Activated CD4-positive, alpha-beta T cell treated with anti-CD3 and anti-CD28 coated beads for 4 hours (primary cell): ENCODE data around the gene OCEL1.
A peak's percentile ranks its signal among the peaks of the same experiment; 100 is the strongest.
"Not testable (repeated sequence)": the region's sequence is repeated elsewhere in the genome, so short reads cannot be mapped to it uniquely, and the experiment has no call there.

Experiments
- DNase-seq, 2 donors: peaks; one replicate each; pipeline ENCODE4 v3.0.0-alpha.2; 2020

OCEL1 gene

DNA sequence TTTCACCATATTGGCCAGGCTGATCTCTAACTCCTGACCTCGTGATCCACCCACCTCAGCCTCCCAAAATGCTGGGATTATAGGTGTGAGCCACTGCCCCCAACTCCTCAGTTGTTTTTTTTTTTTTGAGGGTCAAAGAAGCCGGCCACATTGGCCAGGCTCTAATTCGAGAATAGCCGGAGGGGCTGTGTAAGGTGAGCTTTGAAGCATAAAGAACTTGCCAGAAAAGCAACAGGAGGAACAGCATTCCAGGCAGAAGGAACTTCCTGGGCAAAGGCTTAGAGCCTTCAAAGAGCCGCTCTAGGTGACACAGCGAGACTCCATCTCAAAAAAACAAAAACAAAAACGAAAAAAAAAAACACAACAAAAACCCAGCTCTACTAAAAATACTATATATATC lies 40.0 kb downstream of the OCEL1 start:
- DNase-seq, result no peak

DNA sequence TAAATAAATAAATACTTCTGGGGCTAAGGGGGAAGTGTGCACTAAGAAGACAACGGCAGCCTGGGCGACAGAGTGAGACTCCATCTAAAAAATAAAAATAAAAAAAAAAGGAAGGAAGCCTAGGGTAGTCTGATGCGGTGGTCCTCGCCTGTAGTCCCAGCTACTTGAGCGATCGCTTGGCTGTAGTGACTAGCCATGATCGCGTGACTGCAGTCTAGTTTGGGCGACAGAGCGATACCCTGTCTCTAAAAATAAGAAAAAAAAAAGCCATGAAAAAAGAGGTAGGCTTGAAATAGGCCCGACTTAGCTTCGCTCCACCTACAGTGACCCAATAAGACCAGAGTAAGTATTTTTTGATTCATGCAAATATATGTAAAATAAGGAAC lies 40.6 kb downstream of the OCEL1 start:
- DNase-seq, result no peak

DNA sequence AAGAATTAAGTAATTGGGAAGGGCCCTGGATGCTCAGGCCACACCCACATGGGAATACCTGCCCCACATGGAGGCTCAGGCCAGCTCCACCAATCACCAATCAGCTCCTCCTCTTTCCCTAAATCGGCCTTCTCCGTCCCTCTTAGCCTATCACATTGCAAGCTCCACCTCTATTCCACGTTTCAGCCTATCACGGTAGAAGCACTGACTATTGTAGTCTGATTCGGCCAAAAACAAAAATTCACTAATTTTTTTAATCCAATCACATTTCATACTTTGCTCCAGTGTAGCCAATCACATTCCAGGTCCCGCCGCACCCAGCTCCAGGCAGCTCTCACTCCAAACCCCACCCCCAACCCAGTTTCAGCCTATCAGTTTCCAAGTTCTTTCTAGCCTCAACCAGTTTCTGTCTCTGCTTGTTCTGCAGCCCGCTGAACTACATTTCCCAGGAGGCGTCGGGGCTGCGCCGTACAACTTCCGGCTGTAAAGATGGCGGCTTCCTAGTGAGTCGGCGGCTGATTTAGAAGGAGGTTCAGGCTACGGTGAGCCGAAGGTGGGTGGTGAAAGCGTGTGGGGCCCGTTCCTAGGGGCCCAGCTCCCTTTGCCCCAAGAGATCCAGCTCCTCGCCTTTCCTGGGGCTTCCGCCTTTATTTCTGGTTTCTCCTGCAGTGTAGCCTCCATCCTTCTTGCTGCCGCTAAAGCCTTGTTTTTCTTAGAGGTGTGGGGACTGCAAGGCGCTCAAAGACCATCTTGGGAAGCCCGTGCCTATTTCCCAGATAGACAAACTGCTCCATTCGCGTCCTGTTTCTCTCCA lies 41.2 kb downstream of the OCEL1 start, which contains the start of gene BABAM1:
BABAM1 (plus strand) TSS at position 469 of the 814 bp plus-strand sequence. CDS start 1,364 bp downstream, outside the sequence.
- DNase-seq, result peak; percentile 94 to 95

DNA sequence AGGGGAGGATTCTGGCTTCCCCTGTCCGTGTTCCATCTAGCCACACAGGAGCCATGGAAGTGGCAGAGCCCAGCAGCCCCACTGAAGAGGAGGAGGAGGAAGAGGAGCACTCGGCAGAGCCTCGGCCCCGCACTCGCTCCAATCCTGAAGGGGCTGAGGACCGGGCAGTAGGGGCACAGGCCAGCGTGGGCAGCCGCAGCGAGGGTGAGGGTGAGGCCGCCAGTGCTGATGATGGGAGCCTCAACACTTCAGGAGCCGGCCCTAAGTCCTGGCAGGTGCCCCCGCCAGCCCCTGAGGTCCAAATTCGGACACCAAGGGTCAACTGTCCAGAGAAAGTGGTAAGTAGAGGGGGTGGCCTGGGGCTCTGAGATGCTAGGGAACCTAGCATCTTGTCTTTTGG lies 42.7 kb downstream of the OCEL1 start:
- no peak for DNase-seq

DNA sequence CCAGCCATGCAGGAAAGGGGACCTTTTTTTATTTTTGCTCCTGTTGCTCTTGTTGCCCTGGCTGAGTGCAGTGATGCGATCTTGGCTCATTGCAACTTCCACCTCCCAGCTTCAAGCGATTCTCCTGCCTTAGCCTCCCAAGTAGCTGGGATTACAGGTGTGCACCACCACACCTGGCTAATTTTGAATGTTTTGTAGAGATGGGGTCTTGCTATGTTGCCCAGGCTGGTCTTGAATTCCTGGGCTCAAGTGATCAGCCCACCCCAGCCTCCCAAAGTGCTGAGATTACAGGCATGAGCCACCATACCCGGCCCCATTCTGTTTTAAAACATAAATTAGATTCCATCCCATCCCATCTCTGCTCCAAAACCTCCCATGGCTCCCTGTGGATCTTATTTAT lies 48.9 kb downstream of the OCEL1 start:
- DNase-seq, result not testable (repeated sequence)

DNA sequence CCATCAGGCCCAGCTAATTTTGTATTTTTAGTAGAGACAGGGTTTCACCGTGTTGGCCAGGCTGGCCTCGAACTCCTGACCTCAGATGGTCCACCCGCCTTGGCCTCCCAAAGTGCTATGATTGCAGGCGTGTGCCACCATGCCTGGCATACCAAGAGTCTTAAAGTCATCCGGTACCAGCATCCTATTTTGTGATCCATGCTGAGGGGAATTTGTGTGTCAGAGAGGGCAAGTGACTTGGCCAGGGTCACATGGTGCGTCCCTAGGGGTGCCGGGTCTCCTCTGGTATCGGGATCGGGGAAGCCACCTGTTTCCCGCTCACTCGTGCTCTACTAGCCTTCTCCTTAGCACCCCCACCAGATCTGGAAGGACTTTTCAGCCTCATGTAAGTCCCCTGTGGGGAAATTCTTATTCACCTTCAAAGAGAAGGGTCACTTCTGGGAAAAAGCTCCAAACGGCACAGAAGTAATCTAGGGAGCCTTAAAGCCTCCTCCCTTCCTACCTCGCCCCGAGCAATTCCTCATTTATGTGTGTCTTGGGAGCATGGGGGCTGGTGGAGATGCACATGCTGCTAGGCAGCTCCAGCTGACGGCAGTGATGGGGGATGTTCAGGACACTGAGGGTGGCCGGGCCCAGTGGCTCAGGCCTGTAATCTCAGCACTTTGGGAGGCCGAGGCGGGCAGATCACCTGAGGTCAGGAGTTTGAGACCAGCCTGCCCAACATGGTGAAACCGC lies 49.6 kb downstream of the OCEL1 start:
- DNase-seq, result no peak
